B cell (primary cell): ENCODE results near the gene ANKRD52. TPM values are rescaled to one million over a fixed set of nuclear protein-coding genes. Genes with fewer than 3 reads are reported as not detected.

Experiments used
- ATAC-seq: fragments of 200-7000 bp; cut with Tn5 transposase; one replicate; pipeline ENCODE4 v1.10.0; 2021; ENCODE audit warnings: low read depth, mild to moderate bottlenecking, moderate number of reproducible peaks, moderate library complexity
- CTCF ChIA-PET: fragments of 350-600 bp; sonication (Branson Sonifier 250); formaldehyde crosslinking; loops from one replicate; lab custom pipeline; 2021; ENCODE audit warnings: antibody characterized with exemption, inconsistent platforms; lab: Charles Lee
- POLR2A ChIA-PET: fragments of 350-600 bp; sonication (Branson Sonifier 250); formaldehyde crosslinking; loops from one replicate; lab custom pipeline; 2021; ENCODE audit warnings: antibody characterized with exemption; lab: Charles Lee
- DNase-seq: peaks from one replicate; pipeline ENCODE4 v3.0.0; 2013
- H2AFZ ChIP-seq: 2 replicates; pipeline ENCODE4 v1.6.1; 2012; ENCODE audit warnings: mild to moderate bottlenecking, low read depth, low read length; ENCODE audit not compliant: insufficient read depth, poor library complexity, severe bottlenecking
- H3K27ac ChIP-seq, 2 donors: 1 replicate in 1 of 2; 2 replicates in 1 of 2; pipeline ENCODE4 v1.5.1; 2012 to 2013; ENCODE audit warnings: low read length in 2 of 2, mild to moderate bottlenecking in 2 of 2, moderate library complexity in 1 of 2
- H3K27me3 ChIP-seq, 4 experiments: fragments of 200-600 bp in 1 of 4; sonication (generic) in 1 of 4; replicated peaks in 1 of 4; 1 replicate in 2 of 4; 2 replicates in 2 of 4; pipeline versions ENCODE4 v1.6.1 to v1.7.0; 2013 to 2016; ENCODE audit warnings: low read length in 3 of 4, mild to moderate bottlenecking in 2 of 4, mixed read lengths in 1 of 4, moderate library complexity in 1 of 4; ENCODE audit not compliant: insufficient read depth in 4 of 4, control insufficient read depth in 3 of 4; ENCODE audit errors: control extremely low read depth in 1 of 4
- H3K36me3 ChIP-seq, 2 experiments: replicated peaks in 1 of 2; 1 replicate in 1 of 2; 2 replicates in 1 of 2; pipeline versions ENCODE4 v1.6.1 to v1.7.1; 2013; ENCODE audit warnings: low read length in 1 of 2; ENCODE audit not compliant: insufficient read depth in 2 of 2, control insufficient read depth in 1 of 2; ENCODE audit errors: control extremely low read depth in 1 of 2, extremely low read depth in 1 of 2
- H3K4me1 ChIP-seq, 2 donors: fragments of 200-600 bp in 1 of 2; sonication (generic) in 1 of 2; 1 replicate in 1 of 2; 2 replicates in 1 of 2; pipeline versions ENCODE4 v1.5.1 to v1.6.1; 2013 to 2017; ENCODE audit warnings: low read length in 2 of 2; ENCODE audit not compliant: control insufficient read depth in 2 of 2, insufficient read depth in 2 of 2
- H3K4me2 ChIP-seq: replicated peaks from 2 replicates; pipeline ENCODE3; 2012; ENCODE audit warnings: mild to moderate bottlenecking, low read depth, low read length; ENCODE audit not compliant: poor library complexity, severe bottlenecking
- H3K4me3 ChIP-seq, 5 experiments: fragments of 200-600 bp in 1 of 5; sonication (generic) in 1 of 5; 1 replicate in 3 of 5; 2 replicates in 2 of 5; pipeline versions ENCODE4 v1.5.1 to v1.7.0; 2011 to 2016; ENCODE audit warnings: low read length in 4 of 5, mild to moderate bottlenecking in 4 of 5, low read depth in 2 of 5, control low read depth in 1 of 5, moderate library complexity in 1 of 5; ENCODE audit not compliant: insufficient read depth in 1 of 5; ENCODE audit errors: control extremely low read depth in 1 of 5, extremely low read depth in 1 of 5
- H3K79me2 ChIP-seq: fragments of 200-600 bp; sonication (generic); one replicate; pipeline ENCODE4 v1.6.0; 2016; ENCODE audit warnings: low read length; ENCODE audit not compliant: control insufficient read depth, insufficient read depth
- H3K9ac ChIP-seq: fragments of 200-600 bp; sonication (generic); 2 replicates; pipeline ENCODE4 v1.6.1; 2017; ENCODE audit warnings: mild to moderate bottlenecking, low read length, moderate library complexity
- H3K9me3 ChIP-seq, 3 donors: one replicate each; pipeline versions ENCODE4 v1.6.1 to v1.7.1; 2013; ENCODE audit warnings: low read length in 2 of 3; ENCODE audit not compliant: control insufficient read depth in 2 of 3, insufficient read depth in 1 of 3; ENCODE audit errors: control extremely low read depth in 1 of 3
- H4K20me1 ChIP-seq: 2 replicates; pipeline ENCODE4 v1.6.0; 2012; ENCODE audit warnings: mild to moderate bottlenecking, low read length; ENCODE audit not compliant: insufficient read depth, control insufficient read depth, poor library complexity, severe bottlenecking
- H3K27ac Mint-ChIP-seq: one replicate; pipeline ENCODE4 v1.8.0; 2021; ENCODE audit warnings: mixed read lengths
- H3K27me3 Mint-ChIP-seq: one replicate; pipeline ENCODE4 v1.8.0; 2021; ENCODE audit warnings: mixed read lengths
- H3K4me1 Mint-ChIP-seq: one replicate; pipeline ENCODE4 v1.8.0; 2021; ENCODE audit warnings: mixed read lengths
- H3K4me3 Mint-ChIP-seq: one replicate; pipeline ENCODE4 v1.8.0; 2021; ENCODE audit warnings: mixed read lengths
- H3K9me3 Mint-ChIP-seq: one replicate; pipeline ENCODE4 v1.8.0; 2022; ENCODE audit warnings: mixed read lengths; ENCODE audit not compliant: insufficient read depth
- EZH2 ChIP-seq: IDR thresholded peaks from 2 replicates; pipeline ENCODE4 v1.6.1; 2012; ENCODE audit warnings: borderline replicate concordance, low read depth, mild to moderate bottlenecking, moderate library complexity, low read length; ENCODE audit not compliant: insufficient read depth, poor library complexity, severe bottlenecking
- WGBS: methylation state at CpG from one replicate; pipeline ENCODE4 v1.1.5; 2013; ENCODE audit warnings: missing lambda C conversion rate; ENCODE audit not compliant: insufficient coverage; 5-methylcytosine and 5-hydroxymethylcytosine counted together
- intact Hi-C: fragments of 100-400 bp; cut with micrococcal nuclease; formaldehyde crosslinking; loops from one replicate; pipeline ENCODE4 v1.10.0; 2022
- polyA plus RNA-seq: library from polyadenylated mRNA; depleted of rRNA; stranded (reverse); fragments of >200 nt; gene quantifications from 2 replicates; pipeline ENCODE4 v1.2.3, GENCODE V29; 2012
- total RNA-seq, 2 donors: library from RNA; stranded (reverse); fragments of 120-200 nt in 1 of 2; gene quantifications; 1 replicate in 1 of 2; 2 replicates in 1 of 2; pipeline versions ENCODE4 v1.2.3 to v1.2.4, GENCODE V29; 2013 to 2022
- TF ChIP-seq, protein P1 (sequence below): fragments of 200-600 bp; IDR thresholded peaks from one replicate; pipeline ENCODE4 v1.8.0; 2022; ENCODE audit warnings: antibody characterized with exemption, mild to moderate bottlenecking

Gene ANKRD52
- total and polyA plus RNA-seq, 2 donors (not counting 1 experiment from before 2014, with no cell fraction given) = 17.9 to 46.5 TPM

DNA sequence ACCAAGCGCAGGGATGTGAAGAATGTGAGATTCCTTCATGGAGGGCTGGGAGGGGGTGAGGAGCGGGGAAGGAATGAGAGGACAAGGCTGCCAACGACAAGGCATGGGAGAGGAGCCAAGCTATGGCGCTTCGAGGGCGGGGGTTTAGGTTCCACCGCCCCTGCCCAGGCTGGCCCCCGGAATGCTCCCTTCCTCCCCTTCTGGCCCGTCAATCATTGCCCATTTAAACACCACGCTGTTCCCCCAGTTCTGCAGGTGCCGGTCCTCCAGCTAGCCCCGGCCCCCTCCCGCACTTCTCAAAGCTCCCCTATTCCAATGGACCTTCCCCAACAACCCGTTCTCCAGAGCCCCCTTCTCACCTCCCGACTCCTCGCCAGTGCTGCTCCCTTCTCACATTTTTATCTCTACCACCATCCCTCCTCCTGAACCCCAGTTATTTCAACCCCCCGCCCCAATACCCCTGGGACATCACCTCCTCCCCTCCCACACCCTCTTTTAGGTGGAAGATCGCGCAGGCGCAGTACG lies 36.9 kb downstream of the ANKRD52 start:
- intact Hi-C loops = loop anchor here (1.0 to 2.0 kb wide), 4 partner anchors 13 to 483 kb away; partner anchors contain the start of gene MYL6
- H3K4me1 Mint-ChIP-seq = peaks cover 55% of the 10 kb centered on the region

More for the DNA sequence above, 36.9 kb downstream of the ANKRD52 start:
- ATAC-seq = peak; percentile 15
- Histone ChIP-seq H4K20me1 (peaks cover 28% of the 10 kb centered on the region), H3K27me3 (no peaks in the 10 kb centered on the region), H3K4me3 (peak overlapping the region; percentile 56 to 100 (median 99)), H3K4me2 (peak overlapping the region; percentile 98), H3K9me3 (no peaks in the 10 kb centered on the region), H2AFZ (peak overlapping the region; percentile 83), H3K36me3 (peaks cover 1 to 4% of the 10 kb centered on the region in 2 experiments), H3K4me1 (peaks cover 26 to 48% of the 10 kb centered on the region in 2 donors), H3K27ac (peak overlapping the region; percentile 73 to 99), H3K79me2 (peaks cover 62% of the 10 kb centered on the region), H3K9ac (peak overlapping the region; percentile 99)
- peak overlapping the region; percentile 100 for H3K27ac Mint-ChIP-seq
- under 1% methylated on average over 19 of the region's 21 CpGs for WGBS
- no peaks in the 10 kb centered on the region for H3K27me3 Mint-ChIP-seq
- DNase-seq = no peak
- ChIA-PET POLR2A (interaction anchor here (0.5 to 4.1 kb wide), 25 partner anchors 14 to 1302 kb away, joined by 3 to 65 read pairs (median 4); partner anchors contain the start of genes ANKRD52, COQ10A, ESYT1 and IL23A), CTCF (interaction anchor here (0.6 to 4.6 kb wide), 22 partner anchors 10 to 482 kb away, joined by 3 to 126 read pairs (median 6); partner anchors contain the start of genes ANKRD52, COQ10A, ESYT1 and MYL6)
- peak overlapping the region; percentile 100 for H3K4me3 Mint-ChIP-seq
- TF ChIP-seq, protein P1, sequence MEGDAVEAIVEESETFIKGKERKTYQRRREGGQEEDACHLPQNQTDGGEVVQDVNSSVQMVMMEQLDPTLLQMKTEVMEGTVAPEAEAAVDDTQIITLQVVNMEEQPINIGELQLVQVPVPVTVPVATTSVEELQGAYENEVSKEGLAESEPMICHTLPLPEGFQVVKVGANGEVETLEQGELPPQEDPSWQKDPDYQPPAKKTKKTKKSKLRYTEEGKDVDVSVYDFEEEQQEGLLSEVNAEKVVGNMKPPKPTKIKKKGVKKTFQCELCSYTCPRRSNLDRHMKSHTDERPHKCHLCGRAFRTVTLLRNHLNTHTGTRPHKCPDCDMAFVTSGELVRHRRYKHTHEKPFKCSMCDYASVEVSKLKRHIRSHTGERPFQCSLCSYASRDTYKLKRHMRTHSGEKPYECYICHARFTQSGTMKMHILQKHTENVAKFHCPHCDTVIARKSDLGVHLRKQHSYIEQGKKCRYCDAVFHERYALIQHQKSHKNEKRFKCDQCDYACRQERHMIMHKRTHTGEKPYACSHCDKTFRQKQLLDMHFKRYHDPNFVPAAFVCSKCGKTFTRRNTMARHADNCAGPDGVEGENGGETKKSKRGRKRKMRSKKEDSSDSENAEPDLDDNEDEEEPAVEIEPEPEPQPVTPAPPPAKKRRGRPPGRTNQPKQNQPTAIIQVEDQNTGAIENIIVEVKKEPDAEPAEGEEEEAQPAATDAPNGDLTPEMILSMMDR = no peak
- no peak for TF ChIP-seq EZH2
- no peaks in the 10 kb centered on the region for H3K9me3 Mint-ChIP-seq
